Adipose tissue (tissue), 3 donors: ENCODE measurements around the gene DEPDC4. TPM values are rescaled to one million over a fixed set of nuclear protein-coding genes. Genes with fewer than 3 reads are reported as not detected.
"Not testable (repeated sequence)": the region's sequence is repeated elsewhere in the genome, so short reads cannot be mapped to it uniquely, and the experiment has no call there.

Experiments
- H3K27ac ChIP-seq: one replicate; pipeline ENCODE4 v1.5.1; 2013; ENCODE audit warnings: low read depth, low read length
- WGBS, 3 donors: extraction: QIAGEN DNeasy Blood & Tissue Kit; methylation state at CpG; one replicate each; pipeline ENCODE4 v1.1.7; 2013; 5-methylcytosine and 5-hydroxymethylcytosine counted together
- polyA plus RNA-seq, 3 donors: library from polyadenylated mRNA; stranded (reverse); fragments of 200-250 nt; gene quantifications; one replicate each; pipeline ENCODE4 v1.2.3, GENCODE V29; 2013
- donor health status: healthy with polysubstance abuse.
- donor health status: Bipolar disorder and iron deficiency.
- donor health status: healthy.

DEPDC4 gene
- polyA plus RNA-seq, 3 donors: 0.39 to 1.4 TPM; not detected in 1

- H3K27ac ChIP-seq: no peak overlapping the region
Observed at GRCh38 chr12:100225491-100225890, 41.4 kb downstream of the DEPDC4 start.

GRCh38 chr12:100222173-100222572 lies 44.7 kb downstream of the DEPDC4 start:
- 97 to 98% (median 97%) methylated on average over 6 of the region's 6 CpGs for WGBS, 3 donors
- H3K27ac ChIP-seq: not testable (repeated sequence)

DNA sequence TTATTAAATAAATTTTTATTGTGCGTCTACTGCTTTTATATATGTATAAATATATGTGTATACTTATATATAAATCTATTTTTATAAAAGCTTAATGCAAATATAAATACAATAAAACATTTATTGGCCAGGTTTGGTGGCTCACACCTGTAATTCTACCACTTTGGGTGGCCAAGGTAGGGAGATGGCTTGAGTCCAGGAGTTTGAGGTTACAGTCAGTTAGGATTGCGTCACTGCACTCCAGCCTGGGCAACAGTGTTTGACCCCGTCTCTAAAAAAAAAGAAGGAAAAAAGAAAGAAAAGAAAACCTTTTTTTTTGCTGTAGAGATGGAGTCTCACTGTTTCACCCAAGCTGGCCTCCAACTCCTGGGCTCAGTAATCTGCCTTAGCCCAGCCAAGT lies 45.4 kb downstream of the DEPDC4 start:
- WGBS, 3 donors: 76 to 96% (median 76%) methylated on average over 3 of the region's 3 CpGs
- H3K27ac ChIP-seq: no peak overlapping the region

DNA sequence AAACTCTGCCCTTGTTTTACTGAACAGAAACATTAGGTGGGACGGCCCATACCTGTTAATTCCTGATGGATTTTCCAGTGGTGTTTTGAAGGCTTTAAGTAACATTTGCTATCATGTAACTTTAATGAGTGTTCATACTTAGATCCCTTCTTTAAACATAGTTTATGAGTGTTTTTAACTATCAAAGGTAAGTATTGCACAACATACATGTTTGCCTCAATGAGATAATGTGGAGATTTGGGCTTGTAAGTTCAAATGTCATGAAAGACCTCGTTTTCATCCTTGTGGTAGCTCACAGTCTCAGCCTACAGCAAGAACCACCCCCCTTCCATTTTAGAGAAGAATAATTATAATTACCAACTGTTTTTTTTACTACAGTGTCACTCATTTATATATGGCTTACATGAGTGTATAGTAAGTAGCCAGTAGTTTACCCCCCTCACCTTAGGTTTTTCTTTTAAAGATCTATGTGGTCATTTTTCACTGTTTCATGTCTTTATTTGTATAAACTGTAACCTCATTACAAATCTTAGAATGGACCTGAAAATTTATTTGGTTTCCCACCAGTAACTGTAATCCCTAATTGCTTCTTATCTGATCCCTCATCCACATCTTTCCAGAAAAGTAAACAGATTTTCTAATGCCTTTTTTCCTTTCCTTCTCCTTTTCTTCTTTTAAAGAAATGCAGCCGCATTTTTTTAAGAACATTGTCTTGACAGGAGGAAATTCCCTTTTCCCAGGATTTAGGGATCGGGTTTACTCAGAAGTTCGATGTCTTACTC lies 47.4 kb downstream of the DEPDC4 start:
- H3K27ac ChIP-seq: no peak overlapping the region
- WGBS, 3 donors: 87 to 94% (median 88%) methylated on average over 5 of the region's 5 CpGs

DNA sequence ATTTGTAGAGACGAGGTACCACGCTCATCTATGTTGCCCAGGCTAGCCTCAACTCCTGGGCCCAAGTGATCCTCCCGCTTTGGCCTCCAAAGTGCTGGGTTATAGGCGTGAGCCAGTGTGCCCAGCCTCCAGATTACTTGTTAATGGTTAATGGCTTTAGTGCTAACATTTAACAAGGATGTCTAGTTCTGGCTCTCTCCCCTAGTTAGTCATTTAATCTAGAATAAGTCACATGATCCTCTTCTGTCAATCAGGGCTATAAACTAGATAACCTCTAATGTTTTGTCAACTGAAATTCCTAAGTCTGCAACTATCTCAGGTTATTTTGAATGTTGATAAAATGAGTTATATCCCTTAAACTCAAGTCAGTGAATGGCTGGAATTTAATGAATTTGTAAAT lies 50.5 kb downstream of the DEPDC4 start:
- H3K27ac ChIP-seq: no peak overlapping the region
- WGBS, 3 donors: 91 to 97% (median 91%) methylated on average over 4 of the region's 4 CpGs

DNA sequence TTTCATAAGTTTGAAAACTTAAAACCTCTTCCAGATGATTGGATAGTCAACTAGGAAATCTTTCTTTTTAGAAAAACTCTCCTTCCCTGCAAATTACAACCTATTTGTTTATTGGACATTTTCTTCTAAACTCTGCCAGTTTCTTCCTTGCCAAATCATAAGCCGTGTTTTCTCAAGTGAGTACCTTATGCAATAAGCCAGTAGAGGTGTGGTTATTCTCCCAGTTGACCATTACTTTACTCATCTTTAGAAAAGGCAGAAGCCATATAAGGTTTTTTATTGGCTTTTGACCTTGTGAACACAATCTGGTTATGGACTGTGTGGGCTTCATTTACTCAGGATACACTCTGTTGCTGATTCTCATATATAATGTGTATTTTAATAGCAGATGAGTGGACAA lies 51.7 kb downstream of the DEPDC4 start:
- 26 to 73% (median 33%) methylated on average over 1 of the region's 1 CpG for WGBS, 3 donors

DNA sequence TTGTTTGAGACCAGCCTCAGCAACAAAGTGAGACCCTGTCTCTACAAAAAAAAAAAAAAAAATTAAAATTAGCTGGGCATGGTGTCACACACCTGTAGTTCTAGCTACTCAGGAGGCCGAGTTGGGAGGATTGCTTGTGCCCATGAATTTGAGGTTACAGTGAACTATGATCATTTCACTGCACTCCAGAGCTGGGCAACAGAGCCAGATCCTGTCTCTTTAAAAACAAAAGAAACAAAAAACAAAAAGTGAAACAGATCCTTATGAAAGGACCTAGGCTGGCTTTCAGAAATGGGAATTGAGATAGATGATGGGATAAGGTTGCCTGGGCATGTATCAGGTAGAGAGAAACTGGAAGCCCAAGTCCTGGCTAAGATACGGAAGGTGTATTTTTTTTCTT lies 52.4 kb downstream of the DEPDC4 start:
- 92 to 100% (median 96%) methylated on average over 2 of the region's 2 CpGs for WGBS, 3 donors
- H3K27ac ChIP-seq: no peak overlapping the region

More for the DNA sequence above, 51.7 kb downstream of the DEPDC4 start:
- H3K27ac ChIP-seq: no peak overlapping the region

DNA sequence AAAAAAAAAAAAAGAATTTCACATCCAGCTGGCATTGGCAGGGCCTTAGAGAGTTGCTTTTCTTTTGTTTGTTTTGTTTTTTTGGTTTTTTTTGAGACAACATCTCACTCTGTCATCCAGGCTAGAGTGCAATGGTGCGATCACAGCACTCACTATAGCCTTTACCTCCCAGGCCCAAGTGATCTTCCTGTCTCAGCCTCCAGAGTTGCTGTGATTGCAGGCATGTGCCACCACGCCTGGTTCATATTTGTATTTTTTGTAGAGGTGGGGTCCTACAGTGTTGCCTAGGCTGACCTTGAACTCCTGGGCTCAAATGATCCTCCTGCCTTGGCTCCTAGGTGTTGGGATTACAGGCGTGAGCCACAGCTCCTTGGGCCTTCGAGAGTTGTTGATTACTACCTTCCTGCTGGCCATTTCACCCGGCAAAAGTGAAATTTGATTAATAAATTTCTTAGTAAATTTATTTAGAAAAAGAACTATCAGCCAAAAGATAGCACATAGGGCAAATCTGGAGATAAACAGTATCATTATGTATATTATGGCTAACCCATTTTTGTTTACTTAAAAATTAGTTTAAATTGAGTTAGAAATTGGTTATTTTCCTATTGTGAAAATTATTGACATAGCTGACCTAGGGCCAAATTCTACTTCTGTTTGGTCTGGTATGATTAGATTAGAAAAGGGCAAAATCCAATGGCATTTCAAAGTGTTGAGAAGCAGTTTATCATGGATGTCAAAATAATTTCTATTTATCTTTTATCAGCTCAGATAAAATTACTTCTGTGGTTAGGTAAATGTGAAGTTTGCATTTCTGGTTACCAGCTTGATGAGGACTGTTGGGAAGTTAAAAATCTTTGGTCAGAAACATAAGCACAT lies 53.6 kb downstream of the DEPDC4 start:
- no peak overlapping the region for H3K27ac ChIP-seq
- 49 to 97% (median 80%) methylated on average over 5 of the region's 5 CpGs for WGBS, 3 donors

GRCh38 chr12:100211698-100212097 lies 55.2 kb downstream of the DEPDC4 start:
- no peak overlapping the region for H3K27ac ChIP-seq
- WGBS, 3 donors: 90 to 98% (median 95%) methylated on average over 2 of the region's 2 CpGs

- WGBS, 3 donors: 95 to 98% (median 96%) methylated on average over 5 of the region's 5 CpGs
- H3K27ac ChIP-seq: no peak overlapping the region
Observed at GRCh38 chr12:100208834-100209233, 58.0 kb downstream of the DEPDC4 start.

DNA sequence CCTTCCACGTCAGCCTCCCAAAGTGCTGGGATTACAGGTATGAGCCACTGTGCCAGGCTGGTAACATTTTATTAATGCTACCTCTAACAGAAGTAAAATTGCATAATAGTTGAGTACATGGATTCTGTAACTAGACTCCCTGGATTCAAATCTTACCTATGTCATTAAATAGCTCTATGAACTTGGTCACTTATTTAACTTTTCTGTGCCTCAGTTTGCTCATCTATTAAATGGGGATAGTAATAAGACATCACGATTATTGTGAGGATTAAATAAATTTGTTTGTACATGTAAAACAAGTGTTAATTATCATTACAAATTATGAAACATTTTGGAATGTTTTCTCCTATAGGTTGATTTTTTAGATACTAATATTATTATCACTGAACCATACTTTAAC lies 59.6 kb downstream of the DEPDC4 start:
- WGBS, 3 donors: 93 to 95% (median 94%) methylated on average over 2 of the region's 2 CpGs
- no peak overlapping the region for H3K27ac ChIP-seq

GRCh38 chr12:100201604-100202423 lies 65.1 kb downstream of the DEPDC4 start:
- H3K27ac ChIP-seq: no peak overlapping the region

GRCh38 chr12:100200463-100201181 lies 66.3 kb downstream of the DEPDC4 start, which contains the start of gene ACTR6:
Gene ACTR6, plus strand, starts transcription at chr12:100200815. Its CDS starts 37 bp downstream, at chr12:100200852.
- WGBS, 3 donors: 0% methylated on average over 38 of the region's 38 CpGs

More at GRCh38 chr12:100201604-100202423, 65.1 kb downstream of the DEPDC4 start:
- 86 to 88% (median 87%) methylated on average over 24 of the region's 24 CpGs for WGBS, 3 donors

DNA sequence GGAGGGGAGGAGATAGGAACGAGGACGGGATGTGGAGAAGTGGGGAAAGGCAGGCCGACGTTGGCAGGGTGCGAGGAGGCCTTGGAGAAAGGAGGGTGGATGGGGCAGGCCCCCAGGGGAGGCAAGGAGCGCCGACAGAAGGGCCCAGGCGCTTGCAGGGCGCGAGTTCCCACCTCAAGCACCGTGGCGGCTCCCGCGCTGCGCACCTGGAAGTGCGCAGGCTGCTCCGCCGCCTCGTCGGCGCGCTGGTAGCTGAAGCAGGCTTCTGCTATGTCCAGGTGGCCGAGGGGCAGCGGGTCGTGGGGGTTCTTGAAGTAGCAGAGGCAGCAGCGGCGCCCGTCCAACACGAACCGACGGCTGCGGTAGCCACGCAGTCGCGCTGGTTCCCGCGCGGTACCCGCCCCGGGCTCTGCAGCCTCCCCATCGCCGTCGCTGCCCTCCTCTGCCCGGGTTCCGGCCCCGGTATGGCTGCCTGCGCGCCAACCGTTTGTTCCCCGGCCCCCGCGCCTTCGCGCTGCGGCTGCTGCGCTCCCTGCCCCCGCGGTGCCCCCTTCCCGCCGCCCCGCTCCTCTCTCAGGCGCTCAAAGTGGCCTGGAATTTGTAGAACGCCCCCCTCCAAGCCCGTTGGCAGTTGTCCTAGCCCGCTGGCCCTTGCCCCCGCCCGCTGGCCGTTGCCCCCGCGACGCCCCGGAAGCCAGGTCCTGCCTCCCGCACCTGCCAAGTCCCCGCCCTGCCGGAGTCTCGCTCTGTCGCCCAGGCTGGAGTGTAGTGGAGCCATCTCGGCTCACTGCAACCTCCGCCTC lies 67.3 kb downstream of the DEPDC4 start:
- 1 to 2% (median 1%) methylated on average over 72 to 79 of the region's 79 CpGs for WGBS, 3 donors
- no peak overlapping the region for H3K27ac ChIP-seq

More at GRCh38 chr12:100200463-100201181, 66.3 kb downstream of the DEPDC4 start, which contains the start of gene ACTR6:
- H3K27ac ChIP-seq: peak within 1 kb of the TSS; percentile 64

DNA sequence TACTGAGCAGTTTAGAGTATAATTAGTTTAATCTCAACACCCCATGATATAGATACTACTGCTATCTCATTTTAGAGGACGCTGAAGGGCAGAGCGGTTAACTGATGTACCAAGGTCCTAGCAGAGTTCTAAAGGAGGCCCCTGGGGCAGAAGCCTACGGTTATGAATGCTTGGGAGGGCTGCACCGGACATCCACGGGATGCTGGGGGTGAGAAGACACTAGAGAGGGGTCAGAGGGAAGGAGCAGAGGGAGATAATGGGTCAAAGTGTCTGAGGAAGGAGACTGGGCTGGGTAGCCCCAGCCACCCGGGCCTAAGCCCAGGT lies 67.9 kb downstream of the DEPDC4 start:
- WGBS, 3 donors: 52 to 56% (median 52%) methylated on average over 6 of the region's 6 CpGs
- H3K27ac ChIP-seq: no peak overlapping the region

- no peak overlapping the region for H3K27ac ChIP-seq
- 92 to 94% (median 93%) methylated on average over 4 of the region's 4 CpGs for WGBS, 3 donors
Observed at GRCh38 chr12:100197486-100197885, 69.4 kb downstream of the DEPDC4 start.

- WGBS, 3 donors: 79 to 100% (median 89%) methylated on average over 1 of the region's 1 CpG
Observed at GRCh38 chr12:100193085-100193484, 73.8 kb downstream of the DEPDC4 start.

More at GRCh38 chr12:100193085-100193484, 73.8 kb downstream of the DEPDC4 start:
- H3K27ac ChIP-seq: no peak overlapping the region
